Glomerular visceral epithelial cell (primary cell): ENCODE measurements around the gene ZBTB44.
"Not testable (repeated sequence)": the region's sequence is repeated elsewhere in the genome, so short reads cannot be mapped to it uniquely, and the experiment has no call there.

Experiments used
- DNase-seq: peaks from one replicate; pipeline ENCODE4 v3.0.0-alpha.2; 2016; ENCODE audit errors: extremely low spot score

ZBTB44 gene

GRCh38 chr11:130198292-130198691 is 116.4 kb downstream of the ZBTB44 start:
- no peak for DNase-seq

- peak; percentile 83 for DNase-seq
Measured at GRCh38 chr11:130197386-130198035, 117.2 kb downstream of the ZBTB44 start.

DNA sequence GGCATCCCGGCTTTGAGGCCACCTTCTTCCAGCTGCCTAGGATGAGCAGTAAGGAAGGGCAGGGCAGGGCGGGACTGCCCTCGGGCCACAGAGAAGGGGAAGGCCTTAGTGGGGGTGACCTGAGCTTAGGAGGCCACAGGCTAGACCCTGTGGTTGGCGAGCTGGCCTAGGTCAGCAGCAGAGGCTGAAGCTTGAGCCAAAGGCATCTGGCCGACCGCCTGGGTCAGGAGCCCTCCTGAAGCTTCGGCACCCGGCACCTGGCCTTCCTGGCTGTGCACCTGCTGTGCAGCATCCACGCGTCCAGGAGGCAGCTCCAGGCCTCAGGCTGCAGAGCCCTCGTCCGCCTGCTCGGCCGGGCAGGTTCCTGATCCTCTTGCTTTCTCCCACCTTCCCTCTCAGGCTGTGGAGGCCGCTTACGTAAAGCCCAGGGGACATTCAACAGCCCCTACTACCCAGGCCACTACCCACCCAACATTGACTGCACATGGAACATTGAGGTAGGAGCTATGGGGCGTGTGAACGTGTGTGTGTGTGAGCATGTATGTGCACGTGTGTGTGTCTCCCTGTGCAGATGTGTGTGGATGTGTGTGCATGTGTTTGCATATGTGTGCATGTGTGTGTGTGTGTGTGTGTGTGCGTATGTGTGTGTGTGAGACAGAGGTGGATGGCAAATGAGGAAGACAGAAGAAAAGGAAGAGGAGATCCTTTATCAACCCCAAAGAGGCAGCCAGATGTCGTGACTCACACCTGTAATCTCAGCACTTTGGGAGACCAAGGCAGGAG is 120.3 kb downstream of the ZBTB44 start:
- DNase-seq, result no peak

- DNase-seq, result not testable (repeated sequence)
Measured at GRCh38 chr11:130193551-130193950, 121.2 kb downstream of the ZBTB44 start.

DNA sequence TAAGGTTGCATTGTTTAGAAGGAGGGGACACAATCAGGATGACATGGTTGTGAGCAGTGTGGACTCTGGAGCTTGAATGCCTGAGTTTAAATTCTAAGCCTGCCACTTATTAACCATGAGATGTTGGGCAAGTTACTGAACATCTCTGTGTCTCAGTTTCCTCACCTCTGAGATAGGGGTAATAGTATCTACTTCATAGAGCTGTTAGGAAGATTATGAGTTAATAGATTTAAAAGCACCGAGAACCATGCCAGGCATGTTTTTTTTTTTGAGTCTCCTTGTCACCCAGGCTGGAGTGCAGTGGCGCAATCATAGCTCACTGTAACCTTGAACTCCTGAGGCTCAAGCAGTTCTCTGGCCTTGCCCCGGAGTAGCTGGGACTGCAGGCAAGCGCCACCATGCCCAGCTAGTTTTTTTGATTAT is 121.9 kb downstream of the ZBTB44 start:
- no peak for DNase-seq

DNA sequence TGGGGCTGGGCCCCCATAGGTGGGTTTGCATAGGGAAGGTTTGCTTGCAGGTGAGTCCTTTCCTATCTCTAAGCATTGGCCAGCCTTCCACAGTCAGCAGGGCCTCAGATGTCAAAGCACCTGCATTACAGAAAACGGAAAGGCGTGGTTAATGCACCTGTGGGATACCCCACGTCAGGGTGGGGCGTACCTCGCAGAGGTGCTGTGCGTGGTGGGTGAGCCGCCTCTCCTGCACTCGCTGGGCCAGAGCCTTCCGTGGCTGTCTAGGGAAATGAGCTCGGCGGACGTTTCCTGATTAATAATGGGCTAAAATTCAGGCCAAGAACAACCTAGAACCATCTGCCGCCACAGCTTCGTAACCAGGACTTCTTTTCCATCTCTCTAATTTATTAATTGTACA is 122.8 kb downstream of the ZBTB44 start:
- DNase-seq, result no peak

- DNase-seq, result no peak
Measured at GRCh38 chr11:130190371-130190881, 124.3 kb downstream of the ZBTB44 start.

DNA sequence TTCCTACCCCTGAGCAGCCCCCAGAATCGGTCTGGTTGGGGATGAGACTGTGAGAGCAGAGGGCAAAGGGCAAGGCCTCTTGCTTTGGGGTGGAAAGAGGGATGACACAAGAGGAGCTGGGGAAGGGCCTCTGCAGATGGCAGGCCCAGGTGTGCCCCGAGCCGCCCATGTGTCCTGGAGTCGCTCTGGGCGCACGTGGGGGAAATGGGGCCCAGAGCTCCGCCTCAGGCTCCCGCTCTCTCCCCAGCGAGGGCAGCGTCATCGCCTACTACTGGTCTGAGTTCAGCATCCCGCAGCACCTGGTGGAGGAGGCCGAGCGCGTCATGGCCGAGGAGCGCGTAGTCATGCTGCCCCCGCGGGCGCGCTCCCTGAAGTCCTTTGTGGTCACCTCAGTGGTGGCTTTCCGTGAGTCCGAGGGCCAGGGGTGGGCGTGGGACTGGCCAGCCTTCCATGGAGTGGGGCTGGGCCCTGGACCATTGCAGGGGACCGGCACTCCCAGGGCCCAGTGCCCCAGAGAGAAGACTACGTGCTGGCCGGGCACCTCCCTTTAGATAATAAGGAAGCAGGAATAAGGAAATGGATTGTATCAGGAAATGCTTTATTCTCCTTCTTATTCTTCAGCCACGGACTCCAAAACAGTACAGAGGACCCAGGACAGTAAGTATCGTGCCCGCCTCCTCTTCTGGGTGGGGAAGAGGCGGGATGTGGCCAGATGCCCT is 125.1 kb downstream of the ZBTB44 start:
- no peak for DNase-seq

DNA sequence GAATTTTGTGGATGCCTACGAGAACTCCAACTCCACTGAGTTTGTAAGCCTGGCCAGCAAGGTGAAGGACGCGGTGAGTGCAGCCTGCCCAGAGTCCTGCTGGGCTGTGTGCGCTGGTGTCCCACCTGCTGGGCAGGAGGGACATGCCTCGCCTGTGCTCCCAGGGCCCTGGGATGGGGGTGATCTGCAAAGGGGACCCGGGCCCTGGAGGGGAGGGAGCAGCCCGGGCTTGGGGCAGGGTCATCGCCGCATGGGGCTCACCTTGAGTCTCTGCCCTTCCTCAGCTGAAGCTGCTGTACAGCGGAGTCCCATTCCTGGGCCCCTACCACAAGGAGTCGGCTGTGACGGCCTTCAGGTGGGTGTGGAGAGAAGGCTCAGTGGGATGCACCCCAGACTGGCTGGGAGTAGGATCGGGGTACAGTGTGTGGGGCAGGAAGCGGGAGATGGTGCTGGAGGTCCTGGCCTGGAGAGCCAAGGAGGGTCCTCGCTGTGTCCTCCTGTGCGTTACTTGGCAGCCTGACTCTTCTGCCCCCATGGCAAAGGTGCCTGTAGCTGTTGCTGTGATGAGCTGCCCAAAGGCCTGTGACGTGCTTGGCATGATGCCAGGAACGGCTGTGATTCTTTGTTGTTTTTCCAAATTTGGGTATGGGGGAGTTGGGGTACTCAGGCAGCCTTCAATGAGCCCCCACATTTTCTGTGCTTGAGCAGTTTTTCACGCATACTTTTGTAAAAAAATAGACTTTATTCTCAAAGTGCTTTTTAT is 126.0 kb downstream of the ZBTB44 start:
- no peak for DNase-seq

GRCh38 chr11:130188047-130188446 is 126.7 kb downstream of the ZBTB44 start:
- no peak for DNase-seq

DNA sequence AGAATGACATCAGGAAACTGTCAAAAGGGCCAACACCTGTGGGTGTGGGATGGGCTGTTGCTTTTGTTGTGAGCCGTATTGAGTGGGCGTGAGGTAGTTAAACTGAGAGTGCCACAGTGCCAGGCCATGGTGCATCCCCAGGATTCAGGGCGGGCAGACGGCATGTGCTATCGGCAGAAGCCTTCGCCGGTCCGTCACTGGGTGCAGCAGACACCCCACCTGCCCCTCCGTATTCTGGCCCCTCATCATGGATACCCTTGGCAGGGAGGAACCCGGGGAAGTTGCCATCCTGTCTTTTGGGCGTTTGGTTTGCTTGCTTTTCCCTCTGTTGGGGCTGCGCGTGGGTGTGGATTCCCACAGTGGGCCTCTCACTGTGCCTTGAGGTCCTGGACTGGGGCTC is 127.6 kb downstream of the ZBTB44 start:
- no peak for DNase-seq

DNA sequence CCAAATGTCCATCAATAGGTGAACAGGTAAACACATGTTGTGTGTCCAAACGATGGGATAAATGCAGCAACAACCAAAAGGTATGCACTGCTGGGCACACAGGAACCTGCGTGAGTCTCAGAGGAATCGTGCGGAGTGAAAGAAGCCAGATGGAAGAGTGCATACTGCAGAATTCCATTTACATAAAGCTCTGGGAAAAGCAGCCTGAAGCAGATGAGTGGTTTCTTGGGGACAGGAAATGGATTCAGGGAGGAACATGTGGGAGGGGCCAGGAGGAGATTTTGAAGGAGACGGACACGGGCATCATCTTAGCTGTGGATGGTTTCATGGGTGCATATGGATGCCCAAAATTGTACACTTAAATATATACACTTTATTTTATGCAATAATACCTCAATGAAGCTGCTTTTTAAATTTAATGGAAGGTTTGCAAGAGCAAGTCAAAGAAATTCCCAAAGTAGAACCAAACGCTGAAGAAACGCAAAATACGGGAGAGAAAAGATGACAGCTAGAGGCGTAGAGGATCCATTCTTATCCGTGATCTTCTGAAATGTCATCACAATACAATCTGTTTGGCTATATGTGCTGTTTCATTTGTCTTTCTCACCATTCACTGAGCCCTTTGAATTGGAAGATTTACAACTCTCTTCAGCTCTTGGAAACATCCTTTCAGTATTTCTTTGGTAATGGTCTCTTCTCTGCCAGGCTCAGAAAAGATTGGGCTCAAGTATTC is 130.7 kb downstream of the ZBTB44 start:
- DNase-seq, result no peak

DNA sequence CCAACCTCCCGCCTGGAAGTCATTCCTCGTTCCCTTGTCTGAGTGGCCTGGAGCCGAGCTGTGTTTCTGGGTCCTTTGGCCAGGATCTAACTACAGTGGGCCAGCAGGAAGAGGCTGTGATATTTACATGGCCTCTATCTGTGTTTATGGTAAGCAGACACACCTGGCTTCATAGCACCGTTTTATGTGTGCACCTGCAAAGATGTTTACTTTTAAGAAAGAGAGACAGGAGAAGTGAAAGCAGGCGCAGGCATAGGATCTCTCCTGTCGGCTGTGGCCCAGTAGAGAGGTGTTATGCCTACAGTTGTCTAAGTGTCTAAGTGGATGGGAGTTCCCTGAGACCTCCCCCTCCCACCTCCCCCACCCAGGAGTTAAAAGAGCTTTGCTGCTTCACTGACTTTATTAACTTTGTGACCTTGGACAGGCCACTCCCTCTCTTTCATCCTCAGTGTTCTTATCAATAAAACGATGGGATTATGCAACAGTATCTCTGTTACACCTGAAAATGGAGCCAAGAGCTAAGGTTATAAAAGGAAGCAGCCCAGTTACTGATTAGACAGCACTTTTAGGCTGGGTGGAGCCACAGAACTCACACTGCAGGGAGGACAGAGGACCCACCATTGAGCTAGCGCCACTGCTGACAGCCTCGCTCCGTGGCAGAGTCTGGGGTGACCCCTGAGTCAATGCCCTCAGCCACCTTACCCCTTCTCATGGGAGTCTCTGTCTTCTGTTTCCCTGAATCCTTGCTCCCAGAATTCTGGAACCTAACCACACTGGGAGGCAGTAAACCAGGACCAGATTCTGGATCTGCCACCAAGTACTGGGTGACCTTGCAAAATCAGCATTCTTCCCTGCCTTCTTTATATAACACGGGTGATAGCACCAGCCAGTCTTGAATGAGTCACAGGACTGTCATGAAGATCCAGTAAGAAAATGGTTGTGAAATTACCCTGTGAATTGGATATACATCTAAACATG is 133.1 kb downstream of the ZBTB44 start:
- peak; percentile 52 for DNase-seq

DNA sequence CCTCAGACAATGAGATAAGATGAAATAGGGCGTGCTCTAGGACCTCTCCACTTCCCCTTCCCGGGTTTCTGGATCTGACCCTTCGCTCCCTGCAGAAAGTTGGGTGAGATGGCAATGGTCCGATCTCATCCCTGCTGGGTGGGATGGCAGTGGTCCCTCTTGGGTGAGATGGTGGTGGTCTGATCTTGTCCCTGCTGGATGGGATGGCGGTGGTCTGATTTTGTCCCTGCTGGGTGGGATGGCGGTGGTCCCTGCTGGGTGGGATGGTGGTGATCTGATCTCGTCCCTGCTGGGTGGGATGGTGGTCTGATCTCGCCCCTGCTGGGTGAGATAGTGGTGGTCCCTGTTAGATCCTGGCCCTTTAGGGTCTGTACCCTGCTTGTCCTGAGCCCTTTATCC is 133.8 kb downstream of the ZBTB44 start:
- DNase-seq, result no peak

DNA sequence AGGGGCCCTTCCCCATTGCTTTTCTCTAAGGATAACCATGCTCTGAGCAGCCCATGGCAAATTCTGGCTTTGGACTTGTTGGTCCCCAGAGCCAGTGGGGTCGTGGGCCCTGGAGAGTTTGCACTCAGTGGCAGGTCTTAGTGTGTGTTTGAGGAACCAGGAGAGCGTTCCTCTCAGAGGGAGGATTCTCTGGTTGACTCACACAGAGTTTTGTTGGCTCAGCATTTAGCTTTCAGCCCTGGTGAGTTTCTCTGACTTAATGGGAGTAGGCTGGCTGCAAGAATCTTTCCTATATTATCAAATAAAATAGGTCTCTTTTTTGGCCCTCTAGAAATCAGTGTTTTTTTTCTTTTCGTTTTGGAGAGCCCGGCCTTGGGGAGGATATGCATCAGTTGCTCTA is 134.2 kb downstream of the ZBTB44 start:
- peak; percentile 47 for DNase-seq

DNA sequence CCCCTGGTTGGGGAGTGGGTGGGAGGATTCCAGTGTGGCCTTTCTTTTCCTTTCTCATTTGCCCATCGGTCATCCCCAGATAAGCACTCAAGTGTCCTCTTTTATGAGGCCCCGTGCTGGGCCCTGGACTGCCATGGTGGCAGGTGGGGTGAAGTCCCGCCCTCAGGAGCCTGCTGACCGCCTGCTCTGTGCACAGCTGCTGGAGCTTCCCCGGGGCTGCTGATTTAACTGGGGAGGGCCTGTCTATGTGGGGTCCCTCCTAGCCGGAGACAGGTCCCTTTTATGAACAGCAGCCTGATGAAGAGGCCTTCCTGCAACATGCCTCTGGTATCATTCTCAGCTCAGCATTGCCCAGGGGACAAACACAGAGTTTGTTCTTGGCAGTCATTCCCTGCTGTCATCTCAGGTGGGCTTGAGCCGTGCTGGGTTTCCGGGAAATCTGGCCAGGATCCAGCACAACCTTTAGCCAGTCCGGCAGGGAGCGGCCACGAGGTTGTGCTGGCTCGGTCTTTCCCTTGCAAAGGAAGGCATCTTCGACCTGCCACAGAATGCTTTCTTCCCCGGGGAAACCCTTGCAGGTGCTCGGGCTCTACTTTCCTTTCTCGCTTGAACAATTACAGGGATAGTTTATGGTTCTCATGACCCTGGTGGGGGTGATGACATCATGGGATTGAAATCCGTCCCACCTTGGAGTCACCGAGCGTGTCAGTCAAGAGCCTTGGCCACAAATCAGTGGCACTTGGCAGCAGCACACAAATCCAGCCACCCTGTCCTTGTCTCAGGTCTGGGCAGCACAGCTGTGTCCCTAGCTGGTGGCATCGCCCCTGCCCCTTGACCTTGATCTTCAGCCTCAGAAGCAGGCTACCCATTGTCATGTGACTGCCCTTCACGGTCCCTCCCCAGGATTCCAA is 135.1 kb downstream of the ZBTB44 start:
- peak; percentile 76 for DNase-seq

DNA sequence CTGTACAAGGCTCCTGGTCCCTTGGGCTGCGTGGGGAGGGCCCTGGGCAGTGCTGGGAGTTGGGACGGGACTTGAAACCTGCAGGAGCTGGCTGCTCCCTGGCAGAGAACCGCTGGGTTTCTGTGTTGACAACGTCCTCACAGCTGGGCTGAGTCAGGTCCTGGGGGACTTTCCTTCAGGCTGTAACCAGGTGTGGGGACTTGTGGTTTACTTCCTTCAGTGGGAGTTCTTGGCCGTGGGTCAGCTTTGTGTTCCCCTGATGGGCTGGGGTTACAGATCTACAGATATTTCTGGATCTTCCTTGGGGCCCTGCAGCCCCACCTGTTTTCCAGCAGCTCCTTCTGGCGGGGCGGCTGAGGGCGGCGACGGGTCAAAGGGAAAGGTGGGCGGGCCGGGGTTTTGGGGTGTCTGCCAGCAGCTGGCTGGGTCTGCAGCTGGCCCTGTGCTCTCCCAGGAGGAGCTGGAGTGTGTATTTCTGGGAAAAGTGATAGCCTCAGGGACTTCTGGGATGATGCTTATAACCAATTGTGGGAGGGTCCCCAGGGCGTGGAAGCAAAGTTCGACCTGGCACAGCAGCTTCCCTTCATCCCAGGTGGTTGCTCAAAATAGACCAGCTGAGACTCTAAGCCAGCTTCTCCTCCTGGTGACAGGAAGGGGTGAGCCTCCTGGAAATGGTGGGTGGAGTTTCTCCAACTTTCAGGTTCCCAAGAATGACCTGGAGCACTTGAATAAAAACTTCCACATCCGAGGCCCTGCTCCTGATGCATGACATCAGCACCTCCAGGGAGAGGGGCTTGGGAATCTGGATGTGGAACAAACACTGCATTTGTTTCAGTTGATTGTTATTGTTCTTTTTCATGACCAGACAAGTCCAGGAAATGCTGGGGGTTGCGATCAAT is 136.0 kb downstream of the ZBTB44 start:
- peak; percentile 48 for DNase-seq

- DNase-seq, result no peak
Measured at GRCh38 chr11:130177782-130178181, 136.9 kb downstream of the ZBTB44 start.
